ENCODE data around the gene NAIP.
"Not testable (repeated sequence)": the region's sequence is repeated elsewhere in the genome, so short reads cannot be mapped to it uniquely, and the experiment has no call there.

The NAIP gene

DNA sequence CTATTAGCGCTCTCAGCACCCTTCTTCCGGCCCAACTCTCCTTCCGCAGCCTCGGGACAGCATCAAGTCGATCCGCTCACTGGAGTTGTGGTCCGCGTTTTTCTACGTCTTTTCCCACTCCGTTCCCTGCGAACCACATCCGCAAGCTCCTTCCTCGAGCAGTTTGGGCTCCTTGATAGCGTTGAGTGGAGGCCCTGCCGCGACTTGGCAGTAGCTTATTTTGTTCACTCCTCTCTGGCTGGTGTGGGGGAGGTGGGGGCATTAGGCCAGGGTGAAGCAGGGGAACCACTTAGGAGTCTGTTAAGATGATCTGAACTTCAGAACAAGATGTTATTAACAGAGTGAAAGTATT, 100.0 kb downstream of the NAIP start:
- not testable (repeated sequence) for DNase-seq (ENCODE audit: low spot score)
